Keratinocyte (primary cell): Measurements from ENCODE around the gene ABHD2.

Source experiments
- EZH2 ChIP-seq: IDR thresholded peaks from one replicate; pipeline ENCODE4 v1.6.1; 2012; ENCODE audit warnings: inconsistent platforms, mild to moderate bottlenecking, low read length, moderate library complexity
- TF ChIP-seq, protein P1 (sequence below), 3 experiments: IDR thresholded peaks in 1 of 3; conservative IDR thresholded peaks in 1 of 3; optimal IDR thresholded peaks in 1 of 3; 2 replicates in 2 of 3; 3 replicates in 1 of 3; pipeline versions ENCODE3 to v1.5.1; 2011; ENCODE audit warnings: low read length in 3 of 3, mild to moderate bottlenecking in 3 of 3, moderate library complexity in 2 of 3, control low read depth in 1 of 3, inconsistent platforms in 1 of 3; ENCODE audit not compliant: insufficient read depth in 2 of 3; ENCODE audit errors: extremely low read depth in 1 of 3

DNA sequence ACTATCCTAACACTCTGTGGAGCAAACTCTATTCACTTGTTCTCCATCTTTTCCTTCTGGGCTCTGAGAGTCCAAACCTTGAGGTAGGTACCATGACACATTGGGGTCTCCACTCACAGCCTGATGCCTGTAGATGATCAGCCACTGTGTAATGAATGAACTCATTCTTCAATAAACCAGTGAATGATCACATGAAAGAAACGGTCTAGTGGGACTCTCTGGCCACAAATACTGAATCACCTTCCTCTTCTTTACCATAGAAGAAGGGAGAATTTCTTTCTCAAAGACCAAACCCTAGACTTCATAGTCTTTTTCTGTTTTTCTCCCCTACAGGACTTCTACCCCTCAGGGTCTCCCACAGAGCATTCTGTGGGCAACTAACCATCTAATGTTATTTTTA is 20.5 kb upstream of the ABHD2 start:
- TF ChIP-seq, protein P1, sequence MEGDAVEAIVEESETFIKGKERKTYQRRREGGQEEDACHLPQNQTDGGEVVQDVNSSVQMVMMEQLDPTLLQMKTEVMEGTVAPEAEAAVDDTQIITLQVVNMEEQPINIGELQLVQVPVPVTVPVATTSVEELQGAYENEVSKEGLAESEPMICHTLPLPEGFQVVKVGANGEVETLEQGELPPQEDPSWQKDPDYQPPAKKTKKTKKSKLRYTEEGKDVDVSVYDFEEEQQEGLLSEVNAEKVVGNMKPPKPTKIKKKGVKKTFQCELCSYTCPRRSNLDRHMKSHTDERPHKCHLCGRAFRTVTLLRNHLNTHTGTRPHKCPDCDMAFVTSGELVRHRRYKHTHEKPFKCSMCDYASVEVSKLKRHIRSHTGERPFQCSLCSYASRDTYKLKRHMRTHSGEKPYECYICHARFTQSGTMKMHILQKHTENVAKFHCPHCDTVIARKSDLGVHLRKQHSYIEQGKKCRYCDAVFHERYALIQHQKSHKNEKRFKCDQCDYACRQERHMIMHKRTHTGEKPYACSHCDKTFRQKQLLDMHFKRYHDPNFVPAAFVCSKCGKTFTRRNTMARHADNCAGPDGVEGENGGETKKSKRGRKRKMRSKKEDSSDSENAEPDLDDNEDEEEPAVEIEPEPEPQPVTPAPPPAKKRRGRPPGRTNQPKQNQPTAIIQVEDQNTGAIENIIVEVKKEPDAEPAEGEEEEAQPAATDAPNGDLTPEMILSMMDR (optimal IDR thresholded peaks at IDR 0.05 in 1 of 3, IDR thresholded peaks at IDR 0.05 in 1 of 3, conservative IDR thresholded peaks at IDR 0.05 in 1 of 3; ENCODE audit: extremely low read depth in 1 of 3, insufficient read depth in 2 of 3, low read length in 3 of 3), result no peak
- TF ChIP-seq EZH2, result no peak
